Osteocyte (in vitro differentiated cells): ENCODE results near the gene ATAD2B. TPM values are rescaled to one million over a fixed set of nuclear protein-coding genes. Genes with fewer than 3 reads are reported as not detected.

Experiments
- DNase-seq: peaks from one replicate; pipeline ENCODE4 v3.0.0; 2021; ENCODE audit warnings: mixed read lengths; ENCODE audit not compliant: unreplicated experiment; ENCODE audit errors: extremely low spot score
- H3K27ac Mint-ChIP-seq: one replicate; pipeline ENCODE4 v1.8.0; 2021; ENCODE audit warnings: mild to moderate bottlenecking, mixed read lengths; ENCODE audit not compliant: unreplicated experiment
- H3K27me3 Mint-ChIP-seq: one replicate; pipeline ENCODE4 v1.8.0; 2021; ENCODE audit warnings: mixed read lengths; ENCODE audit not compliant: unreplicated experiment
- H3K36me3 Mint-ChIP-seq: one replicate; pipeline ENCODE4 v1.8.0; 2021; ENCODE audit warnings: mixed read lengths; ENCODE audit not compliant: unreplicated experiment
- H3K4me1 Mint-ChIP-seq: one replicate; pipeline ENCODE4 v1.8.0; 2021; ENCODE audit warnings: mixed read lengths; ENCODE audit not compliant: unreplicated experiment
- H3K4me3 Mint-ChIP-seq: one replicate; pipeline ENCODE4 v1.8.0; 2021; ENCODE audit warnings: mild to moderate bottlenecking, moderate library complexity, mixed read lengths; ENCODE audit not compliant: unreplicated experiment
- H3K9me3 Mint-ChIP-seq: one replicate; pipeline ENCODE4 v1.8.0; 2021; ENCODE audit warnings: mixed read lengths; ENCODE audit not compliant: unreplicated experiment
- total RNA-seq: library from RNA; stranded (reverse); gene quantifications from 2 replicates; pipeline ENCODE4 v1.2.1, GENCODE V29; 2021
- TF ChIP-seq, protein P1 (sequence below): fragments of 200-600 bp; sonication (generic); IDR thresholded peaks from 2 replicates; pipeline ENCODE4 v1.5.0; 2021; ENCODE audit warnings: antibody characterized with exemption, mild to moderate bottlenecking, moderate library complexity

Gene ATAD2B
- total RNA-seq, 1 donor from 2014 or later: 27.3 TPM

DNA sequence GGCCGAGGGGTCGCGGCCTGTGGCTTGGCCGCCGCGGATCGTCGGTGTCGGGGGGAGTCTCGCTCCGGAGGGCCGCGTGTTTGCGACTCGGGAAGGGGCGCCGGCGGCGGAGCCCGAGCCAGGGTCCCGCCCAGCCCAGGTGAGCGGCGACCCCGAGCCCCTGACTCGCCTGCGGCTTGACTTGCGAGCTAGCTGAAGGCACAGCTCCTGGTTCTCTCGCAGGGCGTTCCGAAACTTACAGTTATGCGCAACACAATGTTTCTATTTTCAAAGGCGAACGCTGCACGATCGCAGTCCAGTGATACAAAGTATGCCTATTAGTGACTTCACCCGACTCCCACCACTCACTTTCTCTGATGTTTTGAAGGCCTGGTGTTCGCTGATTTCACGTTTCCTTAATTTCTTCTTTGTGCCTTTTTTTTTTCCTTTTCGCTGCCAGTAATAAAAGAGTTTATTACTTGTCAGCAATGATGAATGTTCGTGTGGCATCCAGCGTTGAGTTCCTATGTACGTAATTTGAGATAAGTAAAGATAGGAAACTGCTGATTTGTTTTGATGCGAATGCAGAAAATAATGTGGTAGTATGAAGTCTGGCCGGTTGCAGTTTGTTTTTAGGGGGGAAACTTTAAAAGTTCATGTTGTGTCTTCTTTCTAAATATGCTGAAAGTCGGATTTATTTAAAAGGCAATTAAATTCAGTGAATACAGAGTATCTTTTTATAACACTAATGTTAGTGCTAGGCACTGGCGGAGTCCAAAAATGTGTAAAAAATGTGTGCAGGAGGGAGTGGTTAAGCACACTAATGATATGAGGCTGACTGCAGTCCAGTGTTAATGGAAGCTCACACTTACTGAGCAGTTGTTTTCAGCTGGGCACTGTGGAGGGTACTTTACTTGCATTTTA, 14.0 kb upstream of the ATAD2B start:
- TF ChIP-seq, protein P1, sequence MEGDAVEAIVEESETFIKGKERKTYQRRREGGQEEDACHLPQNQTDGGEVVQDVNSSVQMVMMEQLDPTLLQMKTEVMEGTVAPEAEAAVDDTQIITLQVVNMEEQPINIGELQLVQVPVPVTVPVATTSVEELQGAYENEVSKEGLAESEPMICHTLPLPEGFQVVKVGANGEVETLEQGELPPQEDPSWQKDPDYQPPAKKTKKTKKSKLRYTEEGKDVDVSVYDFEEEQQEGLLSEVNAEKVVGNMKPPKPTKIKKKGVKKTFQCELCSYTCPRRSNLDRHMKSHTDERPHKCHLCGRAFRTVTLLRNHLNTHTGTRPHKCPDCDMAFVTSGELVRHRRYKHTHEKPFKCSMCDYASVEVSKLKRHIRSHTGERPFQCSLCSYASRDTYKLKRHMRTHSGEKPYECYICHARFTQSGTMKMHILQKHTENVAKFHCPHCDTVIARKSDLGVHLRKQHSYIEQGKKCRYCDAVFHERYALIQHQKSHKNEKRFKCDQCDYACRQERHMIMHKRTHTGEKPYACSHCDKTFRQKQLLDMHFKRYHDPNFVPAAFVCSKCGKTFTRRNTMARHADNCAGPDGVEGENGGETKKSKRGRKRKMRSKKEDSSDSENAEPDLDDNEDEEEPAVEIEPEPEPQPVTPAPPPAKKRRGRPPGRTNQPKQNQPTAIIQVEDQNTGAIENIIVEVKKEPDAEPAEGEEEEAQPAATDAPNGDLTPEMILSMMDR: no peak
- peaks cover 8% of the 10 kb centered on the region for H3K36me3 Mint-ChIP-seq
- peak overlapping the region; percentile 93 for H3K27ac Mint-ChIP-seq
- H3K9me3 Mint-ChIP-seq: no peaks in the 10 kb centered on the region
- H3K4me3 Mint-ChIP-seq: peak overlapping the region; percentile 92
- H3K4me1 Mint-ChIP-seq: peaks cover 39% of the 10 kb centered on the region
- no peaks in the 10 kb centered on the region for H3K27me3 Mint-ChIP-seq
- no peak for DNase-seq

DNA sequence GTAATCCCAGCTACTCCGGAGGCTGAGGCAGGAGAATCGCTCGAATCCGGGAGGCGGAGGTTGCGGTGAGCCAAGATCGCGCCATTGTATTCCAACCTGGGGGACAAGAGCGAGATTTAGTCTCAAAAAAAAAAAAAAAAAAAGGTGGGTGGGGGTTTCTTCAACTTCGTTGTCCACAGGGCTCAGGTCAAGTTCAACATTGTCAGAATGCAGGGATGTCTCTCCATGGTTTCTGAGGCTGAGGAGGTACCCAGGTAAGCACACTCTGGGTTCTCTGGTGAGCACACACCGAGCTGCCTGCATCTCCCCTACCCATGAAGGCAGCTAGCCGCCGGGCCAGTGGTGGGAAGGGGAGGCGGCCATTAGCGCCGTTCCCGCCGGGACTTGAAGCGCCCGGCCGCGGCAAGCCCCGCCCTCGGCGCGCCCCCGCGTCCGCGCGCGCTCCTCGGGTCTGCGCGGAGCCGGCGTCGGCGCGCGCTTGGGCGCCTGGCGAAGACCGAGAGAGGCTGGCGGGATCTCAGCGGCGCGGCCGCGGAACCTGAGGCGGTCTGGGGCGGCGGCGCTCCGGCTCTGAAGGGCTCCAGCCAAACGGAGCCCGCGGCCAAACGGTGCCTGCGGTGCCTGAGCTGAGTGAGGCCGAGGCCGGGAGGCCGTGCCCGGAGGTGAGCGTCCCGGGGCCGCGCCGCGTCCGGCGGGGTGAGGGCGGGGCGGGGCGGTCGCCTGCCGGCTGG, 13.2 kb upstream of the ATAD2B start, which contains the start of gene UBXN2A:
Gene UBXN2A, plus strand, starts transcription at position 477 of the 731 bp plus-strand sequence. CDS start 17,852 bp downstream, outside the sequence.
- peaks cover 8% of the 10 kb centered on the region for H3K36me3 Mint-ChIP-seq
- H3K27ac Mint-ChIP-seq: peak within 1 kb of the TSS; percentile 93
- H3K27me3 Mint-ChIP-seq: no peaks in the 10 kb centered on the region
- peak within 1 kb of the TSS; percentile 92 for H3K4me3 Mint-ChIP-seq
- DNase-seq: peak; percentile 94
- H3K4me1 Mint-ChIP-seq: peaks cover 36% of the 10 kb centered on the region
- TF ChIP-seq, protein P1: no peak
- H3K9me3 Mint-ChIP-seq: no peaks in the 10 kb centered on the region

DNA sequence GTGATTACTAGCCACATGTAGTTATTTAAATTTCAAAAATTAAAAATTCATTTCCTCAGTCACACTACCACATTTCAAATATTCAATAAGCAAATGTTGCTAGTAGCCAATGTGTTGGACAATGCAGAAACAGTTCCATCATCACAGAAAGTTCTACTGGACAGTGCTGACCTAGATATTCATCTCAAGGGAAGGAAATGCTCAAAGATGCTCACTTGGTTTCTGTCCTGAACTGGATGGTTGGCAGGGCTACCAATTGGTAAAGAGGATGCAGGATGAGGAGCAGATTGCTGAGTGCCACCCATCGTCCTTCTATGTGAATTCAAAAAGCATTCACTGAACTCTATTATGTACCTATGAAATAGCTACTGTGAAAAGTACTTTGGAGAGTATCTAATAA, 7.3 kb upstream of the ATAD2B start:
- no peak overlapping the region for H3K4me3 Mint-ChIP-seq
- peaks cover 4% of the 10 kb centered on the region for H3K36me3 Mint-ChIP-seq
- no peak overlapping the region for H3K27ac Mint-ChIP-seq
- DNase-seq: no peak
- H3K4me1 Mint-ChIP-seq: peaks cover 9% of the 10 kb centered on the region
- no peaks in the 10 kb centered on the region for H3K27me3 Mint-ChIP-seq
- TF ChIP-seq, protein P1: no peak
- H3K9me3 Mint-ChIP-seq: no peaks in the 10 kb centered on the region

DNA sequence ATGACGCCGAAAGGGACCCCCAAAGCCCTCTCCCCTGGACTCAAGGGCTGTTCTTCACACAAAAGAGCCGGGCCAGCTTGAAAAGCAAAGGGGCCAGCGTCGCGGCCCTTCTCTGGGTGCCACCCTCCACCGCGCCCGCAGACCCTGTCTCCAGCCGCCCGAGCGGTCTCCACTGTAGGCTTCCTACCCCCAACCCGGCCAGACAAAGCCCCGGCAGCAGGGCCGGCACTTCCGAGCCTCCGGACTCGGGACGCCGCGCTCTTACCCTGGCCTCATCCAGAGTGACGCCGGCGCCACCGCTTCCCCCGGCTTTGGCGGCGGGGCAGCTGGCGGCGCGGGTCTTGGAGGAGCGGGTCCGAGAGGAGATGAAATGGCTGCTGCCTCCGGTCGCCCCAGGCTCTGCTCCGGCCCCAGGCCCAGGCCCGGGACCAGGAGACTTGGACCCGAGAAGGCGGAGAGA, 603 bp downstream of the ATAD2B start:
- DNase-seq: peak; percentile 86
- no peaks in the 10 kb centered on the region for H3K9me3 Mint-ChIP-seq
- H3K36me3 Mint-ChIP-seq: peaks cover 4% of the 10 kb centered on the region
- TF ChIP-seq, protein P1: no peak
- H3K27ac Mint-ChIP-seq: peak overlapping the region; percentile 100
- no peaks in the 10 kb centered on the region for H3K27me3 Mint-ChIP-seq
- peaks cover 48% of the 10 kb centered on the region for H3K4me1 Mint-ChIP-seq
- peak overlapping the region; percentile 93 for H3K4me3 Mint-ChIP-seq
